Mammary epithelial cell (primary cell): ENCODE results near the gene C16orf74.

Source experiments
- EZH2 ChIP-seq: IDR thresholded peaks from 2 replicates; pipeline ENCODE4 v1.6.1; 2012; ENCODE audit warnings: low read length, inconsistent platforms, borderline replicate concordance
- TF ChIP-seq, protein P1 (sequence below), 2 donors: IDR thresholded peaks in 1 of 2; conservative IDR thresholded peaks in 1 of 2; 2 replicates each; pipeline ENCODE4 v1.5.1; 2011 to 2012; ENCODE audit warnings: inconsistent platforms in 2 of 2, low read length in 2 of 2, mild to moderate bottlenecking in 2 of 2, control low read depth in 1 of 2, low read depth in 1 of 2; ENCODE audit not compliant: insufficient read depth in 1 of 2; ENCODE audit errors: extremely low read depth in 1 of 2

DNA sequence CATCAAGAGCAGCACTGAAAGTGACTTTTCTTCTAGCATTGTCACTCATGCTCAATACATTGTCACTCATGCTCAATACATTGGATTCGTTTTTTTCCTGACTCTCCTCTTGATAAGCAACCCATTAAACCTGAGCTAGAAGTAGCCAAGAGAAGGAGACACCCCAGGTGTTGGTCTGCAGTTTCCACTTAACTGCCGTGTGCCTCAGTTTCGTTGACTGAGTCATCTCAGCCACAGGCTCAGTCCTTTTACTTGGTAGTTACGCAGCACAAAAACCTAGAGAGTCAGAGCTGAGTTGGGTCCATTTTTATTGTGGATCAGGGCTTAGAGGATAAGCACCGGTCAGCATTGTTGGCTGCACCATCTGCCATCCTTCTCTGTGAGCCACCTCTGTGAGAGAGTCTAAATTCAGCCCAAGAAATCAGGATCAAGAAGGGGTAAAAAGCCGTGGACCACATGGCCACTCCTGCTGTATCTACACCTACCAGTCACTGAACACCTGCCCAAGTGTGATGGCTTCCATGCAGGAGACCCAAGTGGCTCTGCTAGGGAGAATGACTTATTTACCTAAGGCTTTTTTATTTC is 73.4 kb downstream of the C16orf74 start:
- TF ChIP-seq, protein P1, sequence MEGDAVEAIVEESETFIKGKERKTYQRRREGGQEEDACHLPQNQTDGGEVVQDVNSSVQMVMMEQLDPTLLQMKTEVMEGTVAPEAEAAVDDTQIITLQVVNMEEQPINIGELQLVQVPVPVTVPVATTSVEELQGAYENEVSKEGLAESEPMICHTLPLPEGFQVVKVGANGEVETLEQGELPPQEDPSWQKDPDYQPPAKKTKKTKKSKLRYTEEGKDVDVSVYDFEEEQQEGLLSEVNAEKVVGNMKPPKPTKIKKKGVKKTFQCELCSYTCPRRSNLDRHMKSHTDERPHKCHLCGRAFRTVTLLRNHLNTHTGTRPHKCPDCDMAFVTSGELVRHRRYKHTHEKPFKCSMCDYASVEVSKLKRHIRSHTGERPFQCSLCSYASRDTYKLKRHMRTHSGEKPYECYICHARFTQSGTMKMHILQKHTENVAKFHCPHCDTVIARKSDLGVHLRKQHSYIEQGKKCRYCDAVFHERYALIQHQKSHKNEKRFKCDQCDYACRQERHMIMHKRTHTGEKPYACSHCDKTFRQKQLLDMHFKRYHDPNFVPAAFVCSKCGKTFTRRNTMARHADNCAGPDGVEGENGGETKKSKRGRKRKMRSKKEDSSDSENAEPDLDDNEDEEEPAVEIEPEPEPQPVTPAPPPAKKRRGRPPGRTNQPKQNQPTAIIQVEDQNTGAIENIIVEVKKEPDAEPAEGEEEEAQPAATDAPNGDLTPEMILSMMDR (conservative IDR thresholded peaks at IDR 0.05 in 1 of 2, IDR thresholded peaks at IDR 0.05 in 1 of 2; ENCODE audit: extremely low read depth in 1 of 2, insufficient read depth in 1 of 2, low read depth in 1 of 2, low read length in 2 of 2), result no peak
- TF ChIP-seq EZH2, result no peak
